ENCODE data around the gene SLC25A20. TPM values are rescaled to one million over a fixed set of nuclear protein-coding genes. Genes with fewer than 3 reads are reported as not detected.
A peak's percentile ranks its signal among the peaks of the same experiment; 100 is the strongest.

SLC25A20 gene
- total and polyA plus RNA-seq, 2 of the 4 experiments (the other 2 are of a cell fraction) = 23.8 to 27.1 TPM

GRCh38 chr3:48927928-48928327 is 29.2 kb upstream of the SLC25A20 start:
- ATAC-seq (ENCODE audit: low read depth) (no peak), DNase-seq (no peak)
- Histone ChIP-seq H3K27ac (ENCODE audit: insufficient read depth, low read length) (no peak overlapping the region), H3K9me1 (ENCODE audit: insufficient read depth, low read length) (peaks cover 11% of the 10 kb centered on the region), H3K23ac (ENCODE audit: low read depth, low read length) (no peak overlapping the region), H3K27me3 (ENCODE audit: control insufficient read depth, insufficient read depth, low read length) (no peaks in the 10 kb centered on the region), H2BK15ac (ENCODE audit: low read depth, low read length) (no peak overlapping the region), H2BK120ac (ENCODE audit: low read depth, low read length) (no peak overlapping the region), H2BK5ac (ENCODE audit: low read depth, low read length, poor library complexity, severe bottlenecking) (no peak overlapping the region), H2AK9ac (replicated peaks; ENCODE audit: low read depth, low read length, poor library complexity) (no peak overlapping the region), H4K91ac (ENCODE audit: insufficient read depth, low read depth, low read length) (no peak overlapping the region), H3K79me1 (ENCODE audit: low read depth in 1 of 2, low read length in 2 of 2) (peaks cover 23 to 69% of the 10 kb centered on the region in 2 experiments), H3K14ac (replicated peaks; ENCODE audit: low read depth, low read length) (no peak overlapping the region), H3K4me3 (ENCODE audit: insufficient read depth, low read depth, low read length) (no peak overlapping the region), H4K5ac (ENCODE audit: low read depth, low read length) (no peak overlapping the region), H4K20me1 (ENCODE audit: insufficient read depth, low read length) (peaks cover 60% of the 10 kb centered on the region), H3K18ac (ENCODE audit: low read depth, low read length) (no peak overlapping the region), H3K4me1 (ENCODE audit: control insufficient read depth, insufficient read depth, low read length) (peaks cover 6% of the 10 kb centered on the region), H2AK5ac (ENCODE audit: low read depth, low read length) (no peak overlapping the region), H3K4me2 (ENCODE audit: low read depth, low read length) (no peak overlapping the region), H3K9me3 (ENCODE audit: control insufficient read depth, insufficient read depth, low read length) (no peaks in the 10 kb centered on the region), H2BK20ac (ENCODE audit: low read depth, low read length) (no peak overlapping the region), H3K36me3 (ENCODE audit: control insufficient read depth, insufficient read depth, low read length) (peaks cover 21% of the 10 kb centered on the region), H2AFZ (replicated peaks; ENCODE audit: low read length, poor library complexity) (no peak overlapping the region), H3K9ac (ENCODE audit: low read depth, low read length) (no peak overlapping the region), H4K8ac (ENCODE audit: low read depth in 2 of 2, low read length in 2 of 2) (no peak overlapping the region), H3K56ac (ENCODE audit: extremely low read depth, insufficient read depth, low read length) (no peak overlapping the region), H3K4ac (ENCODE audit: low read depth, low read length) (no peak overlapping the region)
- intact Hi-C loops (cut with micrococcal nuclease) (no loop called here), in situ Hi-C loops (cut with MboI; ENCODE audit: low sequenced_read_pairs) (no loop called here), dilution Hi-C loops (cut with HindIII; ENCODE audit: low sequenced_read_pairs, unreplicated experiment) (no loop called here)
- ChIA-PET CTCF (interaction anchor here (0.6 to 1.4 kb wide), 2 partner anchors 9 to 34 kb away, joined by 3 to 5 read pairs; no protein-coding TSS in a partner anchor), POLR2A (ENCODE audit: unreplicated experiment) (no interaction called here)
- no TSS peak for BruUV-seq (replicated peaks)
- TF ChIP-seq POLR2A (IDR thresholded peaks at IDR 0.05; ENCODE audit: low read depth, low read length) = no peak
- no peak for TF ChIP-seq CTCF (conservative IDR thresholded peaks at IDR 0.05; ENCODE audit: low read depth, low read length)
- TF ChIP-seq CEBPB (IDR thresholded peaks at IDR 0.05; ENCODE audit: low read depth, low read length) = peak; percentile 81
- WGBS, 2 experiments (ENCODE audit: extremely low coverage in 2 of 2, insufficient read length in 1 of 2) = no CpG with 5 or more reads among the region's 2 CpGs
